ENCODE results near the gene TXNDC2.

TXNDC2 gene

GRCh38 chr18:9913526-9914333, 28.0 kb downstream of the TXNDC2 start, which contains the start of gene VAPA:
Gene VAPA, plus strand, starts transcription at chr18:9914016. Its CDS starts 241 bp downstream, at chr18:9914257.
- peak; percentile 91 for DNase-seq (ENCODE audit: low read depth)

- no peak for DNase-seq (ENCODE audit: low read depth)
Observed at GRCh38 chr18:9914334-9914583, 28.5 kb downstream of the TXNDC2 start.

- peak; percentile 66 for DNase-seq (ENCODE audit: low read depth)
Observed at GRCh38 chr18:9914584-9915290, 29.0 kb downstream of the TXNDC2 start.

DNA sequence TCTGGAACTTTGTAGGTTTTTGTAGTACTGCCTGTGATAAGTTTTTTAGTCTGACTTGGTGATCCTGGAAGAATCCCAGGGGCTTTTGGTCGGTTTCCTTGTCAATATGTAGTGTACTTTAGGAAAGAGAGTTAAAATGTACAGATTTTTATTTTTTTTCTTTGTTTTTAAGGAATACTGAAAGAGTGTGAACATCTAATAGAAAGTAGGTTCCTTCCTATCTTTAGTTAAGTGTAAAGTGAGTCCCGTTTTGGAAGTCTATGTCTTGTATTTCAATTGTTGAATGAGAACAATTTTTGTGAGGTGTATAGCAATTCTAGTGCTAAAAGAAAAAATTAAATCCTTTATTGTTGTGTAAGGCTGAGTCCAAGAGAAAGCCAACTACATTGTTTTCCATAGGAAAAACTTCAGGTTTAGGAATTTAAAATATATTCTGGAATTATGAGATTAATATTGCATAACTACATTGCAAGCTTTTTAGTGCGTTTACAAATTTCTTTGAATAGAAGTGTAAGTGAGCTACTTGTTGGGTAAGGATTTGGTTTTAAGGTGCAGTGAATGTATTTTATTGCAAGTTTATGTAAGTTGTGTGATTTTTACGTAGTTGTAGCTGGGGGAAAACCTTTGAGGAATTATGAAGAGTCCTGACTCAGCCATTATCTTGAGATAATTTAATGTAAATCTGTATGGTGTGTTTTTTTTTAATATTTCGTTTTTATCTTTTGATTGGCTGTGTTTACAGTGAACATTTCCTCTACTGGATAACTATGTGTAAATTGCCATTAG, 29.7 kb downstream of the TXNDC2 start:
- DNase-seq (ENCODE audit: low read depth), result no peak

DNA sequence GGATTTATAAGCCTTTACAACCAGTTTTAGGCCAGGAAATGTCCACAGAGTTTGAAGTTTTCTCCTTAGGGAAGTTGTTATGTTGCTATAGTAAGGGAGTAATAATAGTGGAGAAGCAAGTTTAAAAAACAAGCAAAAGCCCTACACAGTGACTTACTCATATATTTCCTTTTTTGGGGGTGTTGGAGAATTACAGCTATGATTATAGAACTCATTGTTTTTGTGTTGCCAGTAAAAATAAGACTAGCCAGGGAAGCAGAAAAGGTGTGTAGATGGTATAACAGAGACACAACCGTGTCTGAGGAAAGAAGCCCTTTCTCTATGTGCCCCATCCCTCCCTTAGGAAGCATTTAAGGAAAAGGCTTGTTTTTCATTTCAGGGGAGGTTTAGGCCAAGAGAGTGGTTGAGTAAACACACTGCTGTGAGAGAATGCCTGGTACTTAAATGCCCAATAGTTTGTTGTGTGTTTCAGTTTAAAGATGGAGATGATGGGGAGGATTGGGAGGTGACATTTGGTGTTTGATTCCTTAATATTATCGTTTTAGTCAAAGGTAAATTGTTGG, 30.4 kb downstream of the TXNDC2 start:
- DNase-seq (ENCODE audit: low read depth), result no peak

DNA sequence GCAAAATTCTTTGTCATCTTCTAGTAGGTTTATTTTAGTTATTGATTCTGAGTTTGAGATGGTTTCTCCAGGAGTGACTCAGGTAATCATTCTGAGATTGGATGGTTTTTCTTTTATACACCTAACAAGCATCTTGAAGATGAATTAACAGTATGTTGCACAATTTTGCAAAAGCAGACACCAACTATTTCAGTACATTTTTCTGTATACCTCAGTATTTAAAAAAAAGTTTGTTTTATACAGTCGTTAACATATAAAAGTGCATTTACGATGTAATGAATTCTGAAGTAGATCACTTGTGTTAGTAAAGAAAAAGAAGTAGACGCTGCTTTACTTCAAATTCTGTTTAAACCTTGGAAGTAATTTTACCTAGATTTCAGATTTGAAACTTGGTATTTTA, 31.0 kb downstream of the TXNDC2 start:
- no peak for DNase-seq (ENCODE audit: low read depth)

DNA sequence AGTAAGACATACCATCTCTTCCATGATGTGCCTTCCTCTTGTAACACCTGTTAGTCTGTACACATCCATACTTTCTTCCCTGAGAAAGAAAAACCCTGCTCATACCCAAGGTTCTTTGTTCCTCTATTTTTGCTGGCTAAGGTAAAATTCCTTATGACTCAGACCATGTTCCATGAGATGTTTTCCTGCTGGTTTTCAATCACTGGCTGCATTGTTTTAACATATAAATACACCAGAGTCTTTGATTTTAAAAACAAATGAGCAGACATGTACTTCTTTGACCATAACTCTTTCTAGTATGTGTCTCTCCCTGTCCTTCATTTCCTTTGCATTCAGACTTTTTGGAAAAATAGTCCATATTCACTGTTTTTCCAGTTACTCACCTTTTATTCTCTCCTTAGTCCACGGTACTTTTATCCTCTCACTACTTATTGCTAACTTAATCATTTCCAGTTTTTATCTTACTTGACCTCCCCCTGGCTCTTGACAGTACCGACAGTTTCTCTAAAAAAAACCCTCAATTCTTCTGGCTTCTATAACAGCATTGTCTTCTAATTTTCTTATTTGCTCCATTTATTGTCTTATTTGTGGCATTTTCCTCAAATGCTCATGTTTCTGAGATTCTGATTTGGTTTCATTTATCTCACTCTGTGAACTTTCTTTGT, 32.4 kb downstream of the TXNDC2 start:
- DNase-seq (ENCODE audit: low read depth), result no peak

DNA sequence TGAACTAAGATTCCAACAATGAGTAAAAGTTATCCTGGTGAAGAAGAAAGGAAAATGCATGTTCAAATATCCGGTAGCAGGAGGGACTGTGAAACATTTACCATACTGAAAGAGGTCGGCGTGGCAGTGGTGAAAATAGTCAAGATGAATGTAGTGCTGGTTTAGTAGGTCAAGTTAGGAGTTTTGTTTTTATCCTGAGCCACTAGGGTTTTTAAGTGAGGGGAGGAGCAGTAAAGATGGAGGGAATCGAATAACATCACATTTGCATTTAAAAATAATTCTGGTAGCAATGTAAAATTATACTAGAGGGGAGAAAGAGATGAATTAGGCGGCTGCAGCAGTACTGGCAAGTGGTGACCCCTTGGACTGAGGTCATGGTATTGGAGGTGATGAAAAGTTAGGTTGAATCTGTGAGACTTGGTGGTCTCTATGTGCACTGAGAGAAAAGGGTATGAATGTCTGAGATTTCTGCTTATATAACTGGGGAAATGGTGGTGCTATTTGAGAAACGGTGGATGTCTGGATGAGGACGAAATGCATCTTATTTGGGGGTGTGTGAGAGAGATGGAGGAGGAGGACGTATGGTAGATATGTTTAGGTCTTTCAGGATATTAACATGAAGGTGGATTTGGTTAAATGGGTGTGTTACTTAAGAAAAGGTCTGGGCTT, 33.9 kb downstream of the TXNDC2 start:
- DNase-seq (ENCODE audit: low read depth), result no peak

DNA sequence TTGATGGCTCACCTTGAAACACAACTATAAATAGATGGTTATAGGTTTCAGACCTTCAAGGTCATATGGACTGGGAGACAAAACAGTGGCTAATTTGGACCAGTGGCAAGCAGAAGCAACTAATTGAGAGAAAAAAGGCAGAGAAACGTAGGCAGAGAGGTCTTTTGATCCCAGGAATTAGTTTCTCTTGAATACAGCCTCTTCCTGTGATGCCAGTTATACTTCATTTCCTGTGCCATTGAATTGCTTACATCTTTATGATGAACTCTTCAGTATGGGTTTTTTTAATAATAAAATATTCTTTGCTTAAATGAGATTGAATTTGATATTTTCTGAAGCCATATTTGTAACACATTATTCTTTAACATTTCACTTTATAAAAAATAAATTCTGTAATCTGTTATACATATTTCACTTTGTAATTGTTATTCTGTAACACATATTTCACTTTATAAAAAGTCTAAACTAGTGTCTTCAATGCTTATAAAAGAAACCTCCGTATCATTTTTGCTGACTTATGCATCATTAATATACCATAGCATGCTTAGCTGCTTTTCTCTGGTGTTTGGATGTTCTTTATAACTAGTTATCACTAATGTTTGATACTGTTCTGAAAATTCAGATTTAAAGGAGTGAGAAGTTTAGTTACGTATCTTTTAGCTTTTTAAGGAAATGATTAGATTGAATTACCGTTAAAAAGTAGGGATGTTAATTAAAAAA, 37.0 kb downstream of the TXNDC2 start:
- no peak for DNase-seq (ENCODE audit: low read depth)

DNA sequence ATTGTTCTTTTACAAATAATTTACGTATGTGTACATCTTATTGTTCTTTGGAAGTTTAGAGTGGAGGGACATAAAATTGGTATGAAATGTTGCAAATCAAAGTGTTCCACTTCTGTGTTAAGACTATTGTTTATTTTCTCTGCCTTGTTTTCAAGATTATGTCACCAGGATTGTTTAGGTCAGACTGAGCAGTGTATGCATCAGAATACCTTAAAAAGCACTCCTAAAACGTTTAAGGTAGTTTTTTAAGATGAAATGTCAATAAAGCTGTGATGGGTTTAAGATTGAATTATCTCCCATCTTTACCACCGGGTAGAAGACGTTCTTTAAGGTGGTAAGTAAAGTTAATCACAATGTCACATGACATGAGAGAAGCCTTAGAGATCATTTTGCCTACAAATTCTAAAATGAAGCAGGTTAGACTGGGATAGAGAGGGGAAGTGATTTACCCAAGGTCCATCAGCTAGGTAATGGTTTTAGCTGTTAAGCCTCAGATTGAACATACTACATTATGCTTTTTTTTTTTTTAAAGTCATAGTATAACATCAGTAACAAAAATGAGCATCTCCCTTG, 38.7 kb downstream of the TXNDC2 start:
- no peak for DNase-seq (ENCODE audit: low read depth)

- no peak for DNase-seq (ENCODE audit: low read depth)
Observed at GRCh38 chr18:9925369-9925768, 39.6 kb downstream of the TXNDC2 start.

DNA sequence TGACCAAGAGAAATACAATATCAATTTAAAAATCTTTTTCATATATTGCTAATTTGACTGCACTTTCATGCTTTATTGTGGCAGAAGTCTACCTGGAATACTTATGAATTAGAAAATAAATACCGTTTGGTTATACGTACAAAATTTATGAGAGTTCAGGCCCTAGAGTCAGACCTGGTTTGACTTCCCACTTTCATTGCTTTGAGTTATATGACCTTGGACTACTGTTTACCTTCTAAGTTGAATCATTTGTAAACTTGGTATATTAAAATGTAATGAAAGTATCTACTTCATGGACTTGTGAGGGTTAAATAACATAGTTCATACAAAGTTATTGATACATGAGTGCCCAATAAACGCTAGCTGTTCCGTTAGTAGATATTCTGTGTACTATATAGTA, 40.0 kb downstream of the TXNDC2 start:
- DNase-seq (ENCODE audit: low read depth), result no peak

GRCh38 chr18:9926223-9926894, 40.6 kb downstream of the TXNDC2 start:
- DNase-seq (ENCODE audit: low read depth), result no peak

- no peak for DNase-seq (ENCODE audit: low read depth)
Observed at GRCh38 chr18:9926977-9927376, 41.2 kb downstream of the TXNDC2 start.

- no peak for DNase-seq (ENCODE audit: low read depth)
Observed at GRCh38 chr18:9927392-9928063, 41.8 kb downstream of the TXNDC2 start.

DNA sequence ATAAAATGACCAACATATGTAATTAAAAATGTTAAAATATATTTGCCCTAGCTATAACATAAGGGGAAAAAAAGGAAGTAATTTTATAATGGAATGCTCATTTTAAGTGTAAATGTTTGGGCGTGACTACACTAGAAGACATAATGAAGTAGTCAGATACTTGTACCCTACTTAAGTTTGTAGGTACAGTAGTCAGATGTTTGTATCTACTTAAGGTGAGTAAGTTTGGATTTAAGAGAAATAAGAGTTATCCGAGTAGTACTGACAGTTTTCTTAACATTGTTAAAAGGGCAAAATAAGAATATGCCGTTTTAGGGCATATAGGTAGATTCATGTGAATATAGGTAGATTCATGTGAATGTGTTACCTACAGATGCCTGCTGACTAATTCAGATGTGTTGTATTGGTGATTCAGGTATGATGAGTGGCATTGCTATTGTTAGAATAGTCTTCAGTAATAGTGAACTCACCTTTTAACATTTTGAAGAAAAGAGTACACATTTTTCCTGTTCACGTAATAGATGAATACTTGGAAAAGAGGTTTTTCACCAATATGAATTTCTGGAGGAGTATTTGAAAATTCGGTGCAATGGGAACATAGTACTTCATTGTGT, 43.0 kb downstream of the TXNDC2 start:
- DNase-seq (ENCODE audit: low read depth), result no peak

- DNase-seq (ENCODE audit: low read depth), result no peak
Observed at GRCh38 chr18:9930299-9930884, 44.6 kb downstream of the TXNDC2 start.

- no peak for DNase-seq (ENCODE audit: low read depth)
Observed at GRCh38 chr18:9931146-9931545, 45.4 kb downstream of the TXNDC2 start.

- DNase-seq (ENCODE audit: low read depth), result no peak
Observed at GRCh38 chr18:9931678-9932077, 45.9 kb downstream of the TXNDC2 start.

Measured in stimulated activated CD8-positive, alpha-beta memory T cell treated with anti-CD3 and anti-CD28 coated beads, Interleukin-12 subunit alpha, Interleukin-12 subunit beta, amount 100 ng/mL, for 4 hours (primary cell).